ENCODE measurements around the gene CLDND2. TPM values are rescaled to one million over a fixed set of nuclear protein-coding genes. Genes with fewer than 3 reads are reported as not detected.

CLDND2 gene
- total and polyA plus RNA-seq, 2 experiments from 2014 or later: 7.7 TPM; not detected in 1

DNA sequence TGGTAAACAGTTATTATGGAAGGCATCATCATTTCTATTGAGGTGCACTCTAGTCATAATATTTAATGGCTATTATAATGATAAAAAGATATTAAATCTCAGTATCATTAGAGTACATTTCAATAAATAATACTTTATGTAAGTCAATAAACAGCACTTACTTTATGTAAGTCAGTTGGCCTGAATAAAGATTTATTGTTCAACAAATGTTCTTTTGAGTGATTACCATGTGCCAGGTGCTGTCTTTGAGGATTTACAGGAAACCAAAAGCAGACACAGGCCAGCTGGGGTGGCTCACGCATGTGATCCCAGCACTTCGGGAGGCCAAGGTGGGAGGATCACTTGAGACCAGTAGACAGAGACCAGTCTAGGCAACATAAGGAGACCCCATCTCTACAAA is 8.6 kb upstream of the CLDND2 start (continued):
- TF ChIP-seq, protein P1, sequence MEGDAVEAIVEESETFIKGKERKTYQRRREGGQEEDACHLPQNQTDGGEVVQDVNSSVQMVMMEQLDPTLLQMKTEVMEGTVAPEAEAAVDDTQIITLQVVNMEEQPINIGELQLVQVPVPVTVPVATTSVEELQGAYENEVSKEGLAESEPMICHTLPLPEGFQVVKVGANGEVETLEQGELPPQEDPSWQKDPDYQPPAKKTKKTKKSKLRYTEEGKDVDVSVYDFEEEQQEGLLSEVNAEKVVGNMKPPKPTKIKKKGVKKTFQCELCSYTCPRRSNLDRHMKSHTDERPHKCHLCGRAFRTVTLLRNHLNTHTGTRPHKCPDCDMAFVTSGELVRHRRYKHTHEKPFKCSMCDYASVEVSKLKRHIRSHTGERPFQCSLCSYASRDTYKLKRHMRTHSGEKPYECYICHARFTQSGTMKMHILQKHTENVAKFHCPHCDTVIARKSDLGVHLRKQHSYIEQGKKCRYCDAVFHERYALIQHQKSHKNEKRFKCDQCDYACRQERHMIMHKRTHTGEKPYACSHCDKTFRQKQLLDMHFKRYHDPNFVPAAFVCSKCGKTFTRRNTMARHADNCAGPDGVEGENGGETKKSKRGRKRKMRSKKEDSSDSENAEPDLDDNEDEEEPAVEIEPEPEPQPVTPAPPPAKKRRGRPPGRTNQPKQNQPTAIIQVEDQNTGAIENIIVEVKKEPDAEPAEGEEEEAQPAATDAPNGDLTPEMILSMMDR (conservative IDR thresholded peaks at IDR 0.05; ENCODE audit: low read depth in 2 of 2): no peak
- TF ChIP-seq, protein P2, sequence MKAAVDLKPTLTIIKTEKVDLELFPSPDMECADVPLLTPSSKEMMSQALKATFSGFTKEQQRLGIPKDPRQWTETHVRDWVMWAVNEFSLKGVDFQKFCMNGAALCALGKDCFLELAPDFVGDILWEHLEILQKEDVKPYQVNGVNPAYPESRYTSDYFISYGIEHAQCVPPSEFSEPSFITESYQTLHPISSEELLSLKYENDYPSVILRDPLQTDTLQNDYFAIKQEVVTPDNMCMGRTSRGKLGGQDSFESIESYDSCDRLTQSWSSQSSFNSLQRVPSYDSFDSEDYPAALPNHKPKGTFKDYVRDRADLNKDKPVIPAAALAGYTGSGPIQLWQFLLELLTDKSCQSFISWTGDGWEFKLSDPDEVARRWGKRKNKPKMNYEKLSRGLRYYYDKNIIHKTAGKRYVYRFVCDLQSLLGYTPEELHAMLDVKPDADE (IDR thresholded peaks at IDR 0.05): no peak
- no peak for TF ChIP-seq ZNF331 (CRISPR knock-in tag; IDR thresholded peaks at IDR 0.05; ENCODE audit: low read depth)
- TF ChIP-seq ZNF114 (CRISPR knock-in tag; IDR thresholded peaks at IDR 0.05): no peak
- no peak for TF ChIP-seq JUNB (IDR thresholded peaks at IDR 0.05; ENCODE audit: unreplicated experiment)
- no peak for TF ChIP-seq EZH2 (IDR thresholded peaks at IDR 0.05; ENCODE audit: low read depth, unreplicated experiment)
- TF ChIP-seq, protein P3, sequence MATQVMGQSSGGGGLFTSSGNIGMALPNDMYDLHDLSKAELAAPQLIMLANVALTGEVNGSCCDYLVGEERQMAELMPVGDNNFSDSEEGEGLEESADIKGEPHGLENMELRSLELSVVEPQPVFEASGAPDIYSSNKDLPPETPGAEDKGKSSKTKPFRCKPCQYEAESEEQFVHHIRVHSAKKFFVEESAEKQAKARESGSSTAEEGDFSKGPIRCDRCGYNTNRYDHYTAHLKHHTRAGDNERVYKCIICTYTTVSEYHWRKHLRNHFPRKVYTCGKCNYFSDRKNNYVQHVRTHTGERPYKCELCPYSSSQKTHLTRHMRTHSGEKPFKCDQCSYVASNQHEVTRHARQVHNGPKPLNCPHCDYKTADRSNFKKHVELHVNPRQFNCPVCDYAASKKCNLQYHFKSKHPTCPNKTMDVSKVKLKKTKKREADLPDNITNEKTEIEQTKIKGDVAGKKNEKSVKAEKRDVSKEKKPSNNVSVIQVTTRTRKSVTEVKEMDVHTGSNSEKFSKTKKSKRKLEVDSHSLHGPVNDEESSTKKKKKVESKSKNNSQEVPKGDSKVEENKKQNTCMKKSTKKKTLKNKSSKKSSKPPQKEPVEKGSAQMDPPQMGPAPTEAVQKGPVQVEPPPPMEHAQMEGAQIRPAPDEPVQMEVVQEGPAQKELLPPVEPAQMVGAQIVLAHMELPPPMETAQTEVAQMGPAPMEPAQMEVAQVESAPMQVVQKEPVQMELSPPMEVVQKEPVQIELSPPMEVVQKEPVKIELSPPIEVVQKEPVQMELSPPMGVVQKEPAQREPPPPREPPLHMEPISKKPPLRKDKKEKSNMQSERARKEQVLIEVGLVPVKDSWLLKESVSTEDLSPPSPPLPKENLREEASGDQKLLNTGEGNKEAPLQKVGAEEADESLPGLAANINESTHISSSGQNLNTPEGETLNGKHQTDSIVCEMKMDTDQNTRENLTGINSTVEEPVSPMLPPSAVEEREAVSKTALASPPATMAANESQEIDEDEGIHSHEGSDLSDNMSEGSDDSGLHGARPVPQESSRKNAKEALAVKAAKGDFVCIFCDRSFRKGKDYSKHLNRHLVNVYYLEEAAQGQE (IDR thresholded peaks at IDR 0.05; ENCODE audit: unreplicated experiment): no peak

DNA sequence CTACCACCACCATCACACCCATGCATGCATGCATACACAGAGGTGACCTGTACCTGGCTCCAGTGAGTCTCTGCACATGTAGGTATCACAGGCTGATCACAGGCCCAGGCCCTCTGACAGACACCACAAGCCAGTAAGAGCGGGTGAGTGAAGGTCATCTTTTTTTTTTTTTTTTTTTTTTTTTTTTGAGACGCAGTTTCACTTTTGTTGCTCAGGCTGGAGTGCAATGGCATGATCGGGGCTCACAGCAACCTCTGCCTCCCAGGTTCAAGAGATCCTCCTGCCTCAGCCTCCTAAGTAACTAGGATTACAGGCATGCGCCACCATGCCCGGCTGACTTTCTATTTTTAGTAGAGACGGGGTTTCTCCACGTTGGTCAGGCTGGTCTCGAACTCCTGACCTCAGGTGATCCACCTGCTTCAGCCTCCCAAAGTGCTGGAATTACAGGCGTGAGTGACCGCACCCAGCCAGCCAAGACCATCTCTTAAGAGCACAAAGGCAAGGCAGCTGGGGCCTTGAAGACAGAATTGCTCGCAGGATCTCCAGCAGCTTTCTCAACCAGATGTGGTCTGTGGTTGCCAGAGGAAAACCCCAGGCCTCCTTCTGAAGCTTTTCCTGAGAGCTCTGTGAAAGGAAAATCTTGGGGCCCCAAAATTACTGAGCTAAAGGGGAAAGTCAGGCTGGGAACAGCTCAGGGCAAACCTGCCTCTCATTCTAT is 6.9 kb upstream of the CLDND2 start:
- Mint-ChIP-seq H3K4me3 (no peak overlapping the region), H3K36me3 (ENCODE audit: low read depth) (peaks cover under 1% of the 10 kb centered on the region; the same call in 2 of the 3 replicates), H3K4me1 (no peaks in the 10 kb centered on the region), H3K27ac (no peak overlapping the region; the same call in 1 of the 2 replicates), H3K9me3 (peaks cover 9% of the 10 kb centered on the region), H3K27me3 (ENCODE audit: insufficient read depth, low read depth, poor library complexity) (peaks cover 11% of the 10 kb centered on the region)
- H3F3A ChIP-seq (replicated peaks; ENCODE audit: low read depth): no peaks in the 10 kb centered on the region
- H3K27me3 ChIP-seq (ENCODE audit: insufficient read depth): no peaks in the 10 kb centered on the region
- no peaks in the 10 kb centered on the region for H4K20me1 ChIP-seq (replicated peaks; ENCODE audit: insufficient read depth)
- 0 out of 2 replicates have a peak, but pooled peaks cover 2% of the 10 kb centered on the region for H3K9me2 ChIP-seq (ENCODE audit: insufficient read depth)
- H3K4me1 ChIP-seq (ENCODE audit: insufficient read depth): no peaks in the 10 kb centered on the region
- no peak overlapping the region for H3K27ac ChIP-seq (ENCODE audit: low read depth)
- ATAC-seq (no peak), DNase-seq (ENCODE audit: low spot score) (no peak)
- no peak overlapping the region for H3K4me3 ChIP-seq
- H2AFZ ChIP-seq: no peak overlapping the region
- TF ChIP-seq ZNF331 (CRISPR knock-in tag; IDR thresholded peaks at IDR 0.05; ENCODE audit: low read depth) (no peak), EZH2phosphoT487 (IDR thresholded peaks at IDR 0.05; ENCODE audit: unreplicated experiment) (no peak)
- TF ChIP-seq, protein P3 (IDR thresholded peaks at IDR 0.05; ENCODE audit: unreplicated experiment): no peak
- TF ChIP-seq, protein P2 (IDR thresholded peaks at IDR 0.05): no peak
- no peaks in the 10 kb centered on the region for H3K36me3 ChIP-seq (ENCODE audit: insufficient read depth)
- H3K79me2 ChIP-seq (replicated peaks; ENCODE audit: insufficient read depth): no peaks in the 10 kb centered on the region
- no peak overlapping the region for H3K4me2 ChIP-seq

All from GM23338 (cell line).